ENCODE data around the gene SLC28A1.

SLC28A1 gene

DNA sequence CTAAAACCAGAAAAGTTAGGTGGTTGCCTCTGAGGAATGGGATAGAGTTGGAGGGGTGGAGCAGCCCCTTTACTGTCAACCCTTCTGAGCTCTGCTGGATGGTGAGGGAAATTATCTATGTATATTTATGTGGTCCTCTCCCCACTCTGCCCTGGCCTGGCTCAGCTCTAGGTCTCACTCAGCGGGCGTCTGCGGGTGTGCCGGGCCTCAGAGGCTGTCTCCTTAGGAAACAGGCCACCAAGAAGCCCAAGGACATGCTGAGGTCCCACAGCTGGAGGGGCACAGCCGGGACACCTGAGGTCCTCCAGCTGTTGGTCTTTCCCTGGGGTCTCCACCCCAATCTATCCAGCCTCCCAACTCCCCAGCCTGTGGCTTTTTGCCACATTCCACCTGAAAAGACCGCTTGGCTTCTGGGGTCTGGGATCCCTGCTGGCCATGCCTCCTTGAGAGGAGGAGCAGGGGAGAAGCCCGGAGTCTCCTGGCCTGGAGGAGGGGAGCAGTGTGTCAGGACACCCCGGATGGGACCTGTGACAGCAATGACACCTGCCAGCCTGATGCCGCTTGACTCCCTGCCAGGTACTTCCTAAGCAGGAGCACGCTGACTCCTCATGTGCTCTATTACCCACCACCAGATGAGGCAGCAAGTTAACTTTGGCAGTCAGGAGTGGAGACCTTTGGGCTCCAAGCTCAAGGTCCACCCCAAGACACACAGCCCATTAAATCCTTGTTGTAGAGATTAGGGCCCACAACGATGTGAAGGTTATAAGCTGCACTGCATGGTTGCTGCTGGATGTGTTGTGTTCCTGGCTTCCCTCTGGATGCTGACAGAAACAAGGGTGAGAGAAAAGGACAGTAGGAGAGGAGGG lies at the start of gene SLC28A1:
Gene SLC28A1 (plus strand): TSS at position 747 of the 866 bp plus-strand sequence. CDS start 3,099 bp downstream, outside the sequence.
- DNase-seq: no peak

- DNase-seq: no peak
Observed at GRCh38 chr15:84834969-84835368, 49.5 kb upstream of the SLC28A1 start.

DNA sequence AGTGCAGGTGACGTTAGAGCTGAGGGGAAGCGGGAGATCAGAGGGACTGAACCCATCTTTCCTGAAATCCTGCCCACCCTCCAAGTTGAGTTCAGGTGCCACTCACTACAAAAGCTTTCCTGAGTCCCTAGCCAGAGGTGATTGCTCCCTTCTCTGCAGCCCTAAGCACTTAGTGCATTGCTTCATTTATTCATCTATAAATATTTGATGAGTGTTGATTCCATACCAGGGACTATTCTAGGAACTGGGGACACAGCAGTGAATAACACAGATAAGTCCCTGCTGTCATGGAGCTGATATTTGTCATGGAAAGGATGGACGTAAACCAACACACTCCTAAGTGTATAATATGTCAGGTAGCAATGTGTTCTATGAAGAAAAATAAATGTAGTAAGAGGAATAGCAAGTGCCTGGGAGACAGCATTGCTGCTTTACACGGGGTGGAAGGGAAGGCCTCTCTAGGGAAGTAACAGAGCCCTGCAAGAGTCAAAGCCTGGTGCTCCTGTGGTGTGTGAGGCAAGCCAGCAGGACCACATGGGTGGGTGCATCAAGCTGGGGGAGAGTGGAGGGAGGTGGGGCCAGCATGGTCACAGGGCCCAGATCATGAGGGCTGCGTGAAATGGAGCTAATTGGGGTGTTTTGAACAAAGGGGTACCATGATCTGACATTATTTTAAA lies 48.7 kb upstream of the SLC28A1 start:
- DNase-seq: no peak

DNA sequence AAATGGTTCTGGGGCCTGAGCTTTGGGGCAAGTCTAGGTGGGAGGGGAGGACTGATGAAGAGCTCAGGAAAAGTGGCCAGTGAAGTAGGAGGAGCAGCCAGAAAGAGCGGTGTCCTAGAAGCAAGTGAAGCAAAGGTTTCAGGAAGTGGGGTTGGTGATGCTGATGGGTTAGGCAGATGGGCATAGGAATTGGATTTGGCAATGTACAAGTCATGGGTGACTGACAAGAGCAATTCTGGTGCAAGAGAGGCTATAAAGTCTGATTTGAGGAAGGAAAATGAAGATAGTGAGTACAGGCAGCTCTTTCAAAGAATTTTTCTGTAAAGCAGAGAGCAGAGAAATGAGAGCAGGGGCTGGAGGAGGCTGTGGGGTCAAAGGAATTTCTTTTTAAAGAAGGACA lies 47.6 kb upstream of the SLC28A1 start:
- DNase-seq: no peak

GRCh38 chr15:84839714-84840113 lies 44.7 kb upstream of the SLC28A1 start:
- no peak for DNase-seq

DNA sequence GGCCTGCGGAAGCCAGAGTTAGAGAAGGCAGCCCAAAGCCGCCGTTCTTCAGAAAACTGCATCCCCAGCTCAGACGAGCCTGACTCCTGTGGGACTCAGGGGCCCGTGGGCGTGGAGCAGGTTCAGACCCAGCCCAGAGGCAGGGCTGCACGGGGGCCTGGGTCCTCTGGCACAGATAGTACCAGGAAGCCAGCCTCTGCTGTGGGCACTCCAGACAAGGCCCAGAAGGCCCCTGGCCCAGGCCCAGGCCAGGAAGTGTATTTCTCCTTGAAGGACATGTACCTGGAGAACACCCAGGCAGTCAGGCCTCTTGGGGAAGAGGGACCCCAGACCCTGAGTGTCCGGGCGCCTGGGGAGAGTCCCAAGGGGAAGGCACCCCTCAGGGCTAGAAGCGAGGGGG lies 44.2 kb upstream of the SLC28A1 start:
- DNase-seq: no peak

DNA sequence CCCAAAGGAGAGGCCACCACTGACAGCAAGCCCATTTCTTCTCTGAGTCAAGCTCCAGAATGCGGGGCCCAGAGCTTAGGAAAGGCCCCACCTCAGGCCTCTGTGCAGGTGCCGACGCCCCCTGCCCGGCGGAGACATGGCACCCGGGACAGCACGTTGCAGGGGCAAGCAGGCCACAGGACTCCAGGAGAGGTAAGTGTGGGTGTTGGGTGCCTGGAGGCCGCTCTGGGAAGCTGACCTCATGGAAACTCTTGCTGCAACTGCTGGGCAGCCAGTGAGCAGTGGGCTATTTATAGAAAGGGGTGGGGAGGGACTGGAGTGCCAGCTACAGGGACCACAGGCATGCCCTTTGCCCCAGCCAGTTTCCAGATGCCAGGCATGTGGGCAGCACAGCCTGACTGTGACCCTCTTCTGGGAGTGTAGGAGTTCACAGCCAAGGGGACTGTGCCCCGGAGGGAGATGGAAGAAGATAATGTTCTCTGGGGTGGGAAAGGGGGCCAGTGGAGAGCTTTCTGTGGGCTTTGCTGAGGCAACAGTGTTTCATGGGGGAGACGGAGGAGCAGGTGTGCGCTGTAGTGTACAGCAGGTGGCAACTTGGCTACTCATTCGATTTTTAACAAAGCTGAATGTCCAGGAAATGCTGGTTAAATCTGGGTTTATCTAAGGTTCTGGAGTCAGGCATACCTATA lies 43.6 kb upstream of the SLC28A1 start:
- DNase-seq: no peak

DNA sequence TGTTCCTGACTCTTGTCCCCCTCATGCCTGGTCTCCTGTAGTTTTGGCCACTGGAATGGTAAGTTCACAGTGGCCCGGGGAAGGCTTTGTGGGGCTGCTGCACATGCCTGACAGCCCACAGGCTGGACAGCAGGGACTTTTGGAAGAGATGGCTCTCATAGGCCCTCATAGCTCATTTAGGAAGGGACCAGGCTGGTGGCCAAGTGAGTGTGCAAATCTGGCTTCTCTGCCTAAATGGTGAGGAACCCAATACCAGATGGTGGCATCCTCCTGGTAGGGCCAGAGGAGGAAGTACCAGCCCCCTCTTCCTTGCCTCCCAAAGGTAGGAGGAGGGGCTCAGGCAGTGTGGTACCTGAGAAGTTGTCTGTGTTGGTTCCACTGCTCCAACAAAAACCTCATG lies 41.7 kb upstream of the SLC28A1 start:
- no peak for DNase-seq

DNA sequence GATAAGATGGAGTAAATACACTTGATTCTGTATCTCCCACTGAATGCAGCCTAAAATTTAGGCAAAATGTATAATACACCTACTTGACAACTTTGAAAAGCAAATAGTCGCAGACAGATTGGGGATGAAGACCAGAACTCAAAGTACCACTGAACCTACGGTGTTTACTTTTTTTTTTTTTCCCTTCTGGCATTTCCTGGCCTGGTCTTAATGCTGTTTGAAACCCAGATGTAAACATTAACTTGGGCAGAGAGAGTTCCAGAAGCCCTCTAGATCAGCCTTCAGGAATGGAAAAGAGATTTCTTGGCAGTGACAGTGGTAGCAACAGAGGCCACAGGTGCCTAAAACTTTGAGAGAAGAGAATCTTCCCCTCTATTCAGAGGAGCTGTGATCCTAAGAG lies 39.5 kb upstream of the SLC28A1 start:
- no peak for DNase-seq

GRCh38 chr15:84845631-84846030 lies 38.8 kb upstream of the SLC28A1 start:
- DNase-seq: peak; percentile 71

- no peak for DNase-seq
Observed at GRCh38 chr15:84846269-84846668, 38.2 kb upstream of the SLC28A1 start.

- DNase-seq: no peak
Observed at GRCh38 chr15:84847382-84847781, 37.1 kb upstream of the SLC28A1 start.

- no peak for DNase-seq
Observed at GRCh38 chr15:84852212-84852611, 32.2 kb upstream of the SLC28A1 start.

GRCh38 chr15:84855136-84855535 lies 29.3 kb upstream of the SLC28A1 start:
- DNase-seq: no peak

- no peak for DNase-seq
Observed at GRCh38 chr15:84855765-84856164, 28.7 kb upstream of the SLC28A1 start.

- no peak for DNase-seq
Observed at GRCh38 chr15:84856731-84857417, 27.6 kb upstream of the SLC28A1 start.

DNA sequence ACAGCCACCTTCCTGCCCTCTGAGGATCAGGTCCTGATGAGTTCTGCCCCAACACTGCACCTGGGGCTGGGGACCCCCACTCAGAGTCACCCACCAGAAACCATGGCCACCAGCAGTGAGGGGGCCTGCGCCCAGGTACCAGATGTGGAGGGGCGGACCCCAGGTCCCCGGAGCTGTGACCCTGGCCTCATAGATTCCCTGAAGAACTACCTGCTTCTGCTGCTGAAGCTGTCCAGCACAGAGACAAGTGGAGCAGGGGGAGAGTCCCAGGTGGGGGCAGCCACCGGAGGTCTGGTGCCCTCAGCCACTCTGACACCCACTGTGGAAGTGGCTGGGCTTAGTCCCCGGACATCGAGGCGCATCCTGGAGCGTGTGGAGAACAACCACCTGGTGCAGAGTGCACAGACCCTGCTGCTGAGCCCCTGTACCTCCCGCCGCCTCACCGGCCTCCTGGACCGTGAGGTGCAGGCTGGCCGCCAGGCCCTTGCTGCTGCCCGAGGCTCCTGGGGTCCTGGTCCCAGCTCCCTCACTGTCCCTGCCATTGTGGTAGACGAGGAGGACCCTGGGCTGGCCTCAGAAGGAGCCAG lies 27.0 kb upstream of the SLC28A1 start:
- DNase-seq: no peak

DNA sequence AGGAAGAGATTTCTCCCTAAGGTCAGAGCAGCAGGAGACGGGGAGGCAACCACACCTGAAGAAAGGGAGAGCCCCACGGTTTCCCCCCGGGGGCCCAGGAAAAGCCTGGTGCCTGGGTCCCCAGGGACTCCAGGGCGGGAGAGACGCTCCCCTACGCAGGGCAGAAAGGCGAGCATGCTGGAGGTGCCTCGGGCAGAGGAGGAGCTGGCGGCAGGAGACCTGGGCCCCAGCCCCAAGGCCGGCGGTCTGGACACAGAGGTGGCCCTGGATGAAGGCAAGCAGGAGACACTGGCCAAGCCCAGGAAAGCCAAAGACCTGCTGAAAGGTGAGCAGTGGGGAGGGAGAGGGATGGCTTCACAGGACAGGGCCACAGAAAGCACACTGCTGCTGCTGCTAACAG lies 26.2 kb upstream of the SLC28A1 start:
- DNase-seq: no peak

DNA sequence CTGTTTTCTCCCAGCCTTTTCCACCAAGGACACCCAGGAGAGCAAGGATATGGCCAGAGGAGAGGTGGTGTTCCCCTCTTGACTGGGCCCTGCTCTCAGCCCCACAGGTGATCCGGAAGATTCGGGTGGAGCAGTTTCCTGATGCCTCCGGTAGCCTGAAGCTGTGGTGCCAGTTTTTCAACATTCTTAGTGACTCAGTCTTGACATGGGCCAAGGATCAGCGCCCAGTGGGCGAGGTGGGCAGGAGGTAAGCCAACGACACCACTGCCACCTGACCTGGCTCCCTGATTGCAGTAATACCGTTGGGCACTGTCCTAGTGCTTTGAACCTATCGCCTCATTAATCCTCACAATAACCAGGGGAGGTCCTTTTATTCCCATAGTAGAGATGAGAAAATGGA lies 25.3 kb upstream of the SLC28A1 start:
- DNase-seq: no peak

- no peak for DNase-seq
Observed at GRCh38 chr15:84859651-84860050, 24.8 kb upstream of the SLC28A1 start.

DNA sequence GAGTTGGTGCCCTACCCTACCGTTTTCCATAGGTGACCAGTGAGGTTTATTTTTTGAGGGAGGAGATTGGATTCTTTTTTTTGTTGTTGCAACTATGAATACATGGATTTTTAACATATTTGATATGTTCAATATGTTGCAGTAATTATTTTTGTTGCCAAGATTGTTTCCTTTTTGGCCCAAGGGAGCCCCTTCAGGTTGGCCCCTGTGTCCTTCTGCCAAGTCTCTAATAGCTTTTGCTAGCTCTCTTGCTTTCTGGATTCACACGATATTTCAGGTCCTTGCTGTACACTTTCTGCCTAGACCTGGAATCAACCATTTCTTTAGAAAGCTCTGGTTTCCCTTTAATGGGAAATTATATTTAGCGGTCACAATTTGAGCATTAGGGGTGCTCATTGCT lies 22.7 kb upstream of the SLC28A1 start:
- DNase-seq: no peak

DNA sequence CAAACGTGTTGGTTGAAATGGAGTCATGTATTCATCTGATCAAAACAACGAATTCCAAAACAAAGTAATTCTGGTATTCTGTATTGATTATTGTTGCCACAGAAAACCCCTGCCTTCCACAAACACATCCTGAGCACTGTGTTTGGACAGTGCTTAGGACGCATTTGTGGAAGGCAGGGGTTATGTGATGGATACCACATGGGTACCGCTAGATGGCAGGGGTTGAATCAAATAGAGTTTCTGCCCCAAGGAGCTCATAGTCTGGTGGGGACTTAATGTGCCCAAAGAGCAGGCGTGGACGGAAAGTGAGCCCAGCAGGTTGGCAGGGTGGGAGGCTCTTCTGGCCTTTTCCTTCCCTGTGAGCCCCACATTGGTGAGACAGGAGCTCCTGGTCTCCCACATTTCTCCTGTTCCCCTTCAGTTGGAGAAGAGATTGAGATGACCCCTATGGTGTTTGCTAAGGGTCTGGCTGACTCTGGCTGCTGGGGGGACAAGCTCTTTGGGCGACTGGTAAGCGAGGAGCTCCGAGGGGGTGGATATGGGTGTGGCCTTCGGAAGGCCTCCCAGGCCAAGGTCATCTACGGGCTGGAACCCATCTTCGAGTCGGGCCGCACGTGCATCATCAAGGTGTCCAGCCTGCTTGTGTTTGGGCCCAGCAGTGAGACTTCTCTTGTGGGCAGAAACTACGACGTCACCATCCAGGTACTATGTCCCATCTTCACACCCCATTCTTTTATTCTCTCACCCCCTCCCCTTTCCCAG lies 22.1 kb upstream of the SLC28A1 start:
- no peak for DNase-seq

Measured in OCI-M1 (cell line).